GM18907 (cell line): ENCODE data around the gene OMP.

Source experiments
- ATAC-seq: cut with Tn5 transposase; IDR thresholded peaks from one replicate; pipeline ENCODE4 v1.9.1; 2021; ENCODE audit warnings: mild to moderate bottlenecking, moderate library complexity; ENCODE audit not compliant: unreplicated experiment

The OMP gene

DNA sequence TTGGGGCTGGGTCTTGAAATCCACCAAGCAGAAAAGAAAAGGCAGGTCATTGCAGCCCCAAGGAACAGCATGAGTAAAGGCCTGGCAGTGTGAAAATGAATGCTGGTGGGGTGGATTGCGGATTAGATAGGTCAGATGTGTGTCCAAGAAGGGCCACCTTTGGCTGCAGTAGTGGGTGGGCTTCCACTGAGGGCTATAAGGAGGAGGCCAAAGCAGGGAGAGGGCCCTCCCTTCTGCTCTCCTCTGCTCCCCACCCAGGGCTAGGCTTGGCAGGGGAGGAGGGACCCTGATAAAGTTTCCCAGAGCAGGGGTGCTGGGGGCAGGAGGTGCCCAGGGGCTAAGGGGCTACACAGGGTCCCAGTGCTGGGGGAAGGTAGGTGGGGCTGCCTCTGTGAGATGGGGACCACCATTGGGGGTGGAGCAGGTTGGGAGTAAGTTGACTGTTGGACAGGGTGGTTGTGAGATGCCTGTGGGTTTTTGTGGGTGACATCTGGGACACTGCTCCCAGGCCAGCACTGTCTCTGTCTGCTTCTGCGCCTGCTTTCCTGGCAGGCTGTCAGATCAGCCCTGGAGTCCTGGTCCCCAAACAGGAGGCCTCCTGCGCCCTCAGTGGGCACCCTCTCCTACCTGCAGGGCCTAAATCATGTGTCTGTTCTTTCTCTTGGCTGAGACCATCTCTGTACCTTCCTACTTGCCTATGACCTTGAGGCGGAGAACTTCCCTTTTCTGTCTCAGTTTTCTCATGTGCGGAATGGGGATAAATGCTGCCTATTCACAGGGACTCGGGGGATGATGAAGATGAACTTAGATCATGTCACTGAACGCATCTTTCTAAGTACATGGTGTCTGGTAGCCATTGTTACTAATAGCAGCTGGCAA lies 33.9 kb upstream of the OMP start:
- ATAC-seq = no peak

GRCh38 chr11:77069336-77069968 lies 33.2 kb upstream of the OMP start:
- no peak for ATAC-seq

GRCh38 chr11:77069969-77070582 lies 32.6 kb upstream of the OMP start:
- no peak for ATAC-seq

GRCh38 chr11:77071077-77071476 lies 31.6 kb upstream of the OMP start:
- ATAC-seq = no peak

DNA sequence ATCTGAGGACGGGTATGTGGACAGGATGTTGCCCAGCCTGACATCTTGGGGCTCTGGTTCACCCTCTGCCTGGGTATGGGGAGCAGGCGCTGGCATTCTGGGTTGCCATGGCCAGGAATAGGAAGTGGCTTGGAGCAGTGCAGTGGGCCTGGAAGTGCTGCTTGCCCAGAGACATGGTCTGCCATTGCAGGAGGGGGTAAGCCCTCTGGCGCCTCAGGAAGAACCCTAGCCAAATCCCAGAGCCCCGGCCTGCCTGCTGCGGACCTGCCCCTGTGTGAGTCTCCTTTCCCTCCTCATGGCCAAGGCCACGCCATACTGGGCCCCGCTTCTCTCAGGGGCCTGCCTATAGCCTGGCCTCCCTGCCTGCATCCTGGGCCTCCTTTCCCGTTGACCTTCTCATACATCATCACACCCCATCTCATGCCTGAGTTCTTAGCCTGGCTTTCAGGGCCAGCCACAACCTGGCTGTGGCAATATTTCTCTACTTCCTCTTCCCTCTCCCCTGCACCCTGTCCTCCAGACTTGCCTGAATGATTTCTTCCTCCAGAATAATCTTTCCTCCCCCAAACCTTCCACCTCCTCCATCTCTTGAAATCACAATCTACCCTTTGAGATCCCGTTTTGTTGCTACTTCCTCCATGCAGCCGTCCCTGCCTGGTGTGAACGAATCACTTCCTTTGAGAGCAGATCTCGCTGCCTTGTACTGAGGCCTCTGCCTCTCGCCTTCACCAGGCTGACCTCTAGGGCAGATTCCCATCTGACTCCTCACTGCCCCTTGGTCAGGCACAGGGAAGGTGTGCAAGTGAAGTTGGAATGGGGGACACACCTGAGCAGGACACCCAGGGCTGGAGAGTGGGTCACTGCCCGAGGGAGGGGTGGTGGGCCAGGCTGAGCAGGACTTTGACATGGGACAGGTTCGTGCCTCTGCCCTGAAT lies 30.7 kb upstream of the OMP start:
- ATAC-seq = no peak

GRCh38 chr11:77072851-77073327 lies 29.8 kb upstream of the OMP start:
- no peak for ATAC-seq

DNA sequence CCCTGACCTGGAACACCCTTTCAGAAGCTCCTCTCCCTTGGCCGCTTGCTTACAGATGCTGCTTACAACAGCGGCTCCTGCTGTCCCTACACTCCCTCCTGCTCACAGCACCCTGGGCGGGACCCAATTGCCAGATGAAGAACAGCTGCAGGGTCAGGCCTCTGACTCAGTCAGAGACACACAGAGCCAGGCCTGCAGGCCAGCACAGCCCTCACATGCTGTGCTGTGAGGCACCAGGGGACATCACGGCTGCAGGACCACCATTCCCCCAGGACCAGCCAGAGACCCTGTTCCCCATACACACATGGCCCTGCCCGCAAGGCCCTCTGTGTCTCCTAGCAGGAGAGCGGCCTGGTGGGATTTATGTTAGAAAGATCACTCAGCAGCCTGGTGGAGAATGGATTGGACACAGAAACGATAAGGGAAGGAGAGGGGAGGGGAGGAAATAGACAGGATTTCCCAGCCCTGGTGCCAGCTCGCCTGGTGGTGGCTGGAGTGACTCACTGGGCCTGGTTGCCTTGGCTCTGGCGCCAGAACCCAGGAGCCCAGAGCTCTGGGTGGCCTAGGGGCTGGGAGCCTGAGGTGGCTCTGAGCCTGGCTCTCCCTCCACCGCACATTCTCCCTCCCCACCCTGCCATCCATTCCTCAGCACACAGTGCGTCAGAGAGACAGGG lies 29.2 kb upstream of the OMP start:
- ATAC-seq = no peak

- ATAC-seq = no peak
Measured at GRCh38 chr11:77074205-77074604, 28.4 kb upstream of the OMP start.

GRCh38 chr11:77074626-77075221 lies 27.9 kb upstream of the OMP start:
- ATAC-seq = no peak

DNA sequence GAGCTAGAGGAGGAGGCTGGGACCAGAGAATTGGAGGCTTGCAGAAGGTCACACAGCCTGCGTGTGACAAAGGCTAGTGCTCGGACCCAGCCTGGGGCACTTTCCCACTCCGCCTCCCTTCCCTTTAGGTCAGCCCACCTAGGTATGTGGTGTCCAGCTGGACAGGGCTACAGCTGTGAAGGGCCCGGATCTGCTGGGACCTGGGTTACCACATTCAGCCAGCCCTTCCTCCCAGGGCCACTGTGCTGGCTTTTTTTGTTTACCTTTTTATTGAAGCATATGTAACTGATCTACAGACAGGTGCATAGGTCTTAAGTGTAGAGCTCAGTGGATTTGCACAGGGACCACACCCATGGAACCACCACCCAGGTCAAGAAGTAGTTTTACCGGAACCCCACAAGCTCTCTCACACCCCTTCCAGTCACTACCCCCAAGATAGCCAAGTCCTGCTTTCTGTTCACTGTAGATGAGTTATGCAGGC lies 27.2 kb upstream of the OMP start:
- ATAC-seq = no peak

- no peak for ATAC-seq
Measured at GRCh38 chr11:77079666-77080065, 23.0 kb upstream of the OMP start.

GRCh38 chr11:77080643-77081210 lies 21.9 kb upstream of the OMP start:
- no peak for ATAC-seq

GRCh38 chr11:77081381-77081851 lies 21.2 kb upstream of the OMP start:
- ATAC-seq = no peak

- ATAC-seq = no peak
Measured at GRCh38 chr11:77081976-77082836, 20.4 kb upstream of the OMP start.

DNA sequence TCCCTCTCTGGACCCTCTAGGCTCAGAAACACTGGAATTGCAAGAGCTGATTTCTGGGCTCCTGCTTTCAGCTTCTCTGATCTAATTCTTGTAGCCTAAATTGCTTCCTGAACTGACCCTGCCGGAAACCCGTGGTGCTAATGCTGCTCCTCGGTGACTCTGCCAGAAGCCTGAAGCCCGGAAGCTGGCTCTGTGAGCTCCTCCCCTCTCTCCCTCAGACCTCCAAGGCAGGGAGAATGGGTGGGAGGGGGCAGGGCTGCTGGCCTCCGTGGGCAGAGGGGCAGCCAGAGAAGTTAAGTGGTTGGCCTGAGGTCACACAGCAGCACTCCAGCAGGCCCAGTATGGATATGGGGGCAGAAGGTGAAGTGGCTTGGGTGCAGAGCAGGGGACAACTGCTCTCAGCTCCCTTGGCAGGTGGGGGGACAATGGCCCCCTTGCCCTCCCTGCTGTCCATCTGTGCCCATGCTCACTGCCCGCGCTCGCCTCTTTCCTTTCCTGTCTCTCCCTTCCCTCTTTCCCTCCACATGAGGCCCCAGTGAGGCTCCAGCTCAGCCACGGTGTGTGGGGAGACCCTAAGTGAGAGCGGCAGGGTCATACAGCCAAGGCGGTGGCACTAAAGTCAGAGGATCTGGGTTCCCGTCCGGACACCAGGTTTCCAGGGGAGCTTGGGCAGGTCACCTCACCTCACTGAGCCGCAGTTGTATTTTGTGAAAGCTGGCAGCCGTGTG lies 19.6 kb upstream of the OMP start:
- ATAC-seq = peak; percentile 50

DNA sequence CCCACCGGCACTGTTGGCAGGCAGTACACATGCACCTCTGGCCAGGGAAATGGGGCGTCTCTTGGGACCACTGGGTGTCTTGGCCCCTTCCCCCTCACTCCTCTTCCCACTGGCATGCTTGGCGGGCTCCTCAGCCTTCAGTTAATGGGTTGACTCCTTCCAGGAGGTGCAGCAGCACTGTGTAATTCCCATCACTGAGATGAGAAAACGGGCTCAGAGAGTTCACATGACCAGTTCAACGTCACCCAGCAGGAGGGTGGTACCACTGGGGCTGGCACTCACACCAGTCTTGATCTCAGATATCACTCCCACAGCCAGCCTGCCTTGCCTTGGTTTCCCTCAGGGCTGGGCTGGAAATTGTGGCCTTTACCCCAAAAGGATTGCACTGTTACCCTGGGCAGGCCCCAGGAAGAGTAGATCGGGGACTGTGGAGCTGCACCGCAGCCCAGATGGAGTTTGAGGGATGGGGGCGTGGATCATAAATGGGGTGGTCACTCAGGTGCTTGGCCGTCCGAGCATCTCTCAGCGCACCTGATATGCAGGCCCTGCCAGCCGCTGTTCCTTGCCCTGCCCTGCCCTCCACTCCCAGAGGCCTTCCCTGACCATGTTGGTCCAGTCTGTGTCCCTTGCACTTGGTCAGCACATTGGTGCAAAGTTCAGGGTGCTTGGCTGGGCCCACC lies 18.9 kb upstream of the OMP start:
- no peak for ATAC-seq

- no peak for ATAC-seq
Measured at GRCh38 chr11:77084581-77085191, 18.0 kb upstream of the OMP start.
